NCI-H748 treated with DMSO at 0.1 percent for 48 hours (cell line): Measurements from ENCODE around the gene REEP1.

Experiments used
- DNase-seq: peaks from one replicate; lab custom pipeline; 2025; lab: John Stamatoyannopoulos, UW

REEP1 gene

DNA sequence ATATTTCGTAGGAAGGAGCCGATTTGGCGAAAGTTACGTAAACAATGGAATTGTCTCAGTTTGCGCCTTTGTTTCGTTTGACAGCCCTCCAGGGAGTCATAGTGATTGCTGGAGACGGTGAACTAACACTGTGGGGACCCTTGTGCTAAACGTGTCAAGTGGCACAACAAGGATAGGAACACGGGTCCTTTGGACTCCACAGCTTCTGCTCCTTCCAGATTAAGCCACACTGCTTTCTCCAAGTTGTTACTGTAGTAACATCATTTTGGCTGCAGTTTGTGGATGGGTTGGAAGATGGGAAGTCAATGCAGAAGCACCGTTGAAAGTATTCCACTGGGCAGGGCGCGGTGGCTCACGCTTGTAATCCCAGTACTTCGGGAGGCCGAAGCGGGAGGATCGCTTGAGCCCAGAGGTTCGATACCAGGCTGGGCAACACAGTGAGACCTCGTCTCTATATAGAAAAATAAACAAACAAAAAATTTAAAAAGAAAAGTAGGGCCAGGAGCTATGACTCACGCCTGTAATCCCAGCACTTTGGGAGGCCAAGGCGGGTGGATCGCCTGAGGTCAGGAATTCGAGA lies 141.5 kb downstream of the REEP1 start:
- peak; percentile 35 for DNase-seq

DNA sequence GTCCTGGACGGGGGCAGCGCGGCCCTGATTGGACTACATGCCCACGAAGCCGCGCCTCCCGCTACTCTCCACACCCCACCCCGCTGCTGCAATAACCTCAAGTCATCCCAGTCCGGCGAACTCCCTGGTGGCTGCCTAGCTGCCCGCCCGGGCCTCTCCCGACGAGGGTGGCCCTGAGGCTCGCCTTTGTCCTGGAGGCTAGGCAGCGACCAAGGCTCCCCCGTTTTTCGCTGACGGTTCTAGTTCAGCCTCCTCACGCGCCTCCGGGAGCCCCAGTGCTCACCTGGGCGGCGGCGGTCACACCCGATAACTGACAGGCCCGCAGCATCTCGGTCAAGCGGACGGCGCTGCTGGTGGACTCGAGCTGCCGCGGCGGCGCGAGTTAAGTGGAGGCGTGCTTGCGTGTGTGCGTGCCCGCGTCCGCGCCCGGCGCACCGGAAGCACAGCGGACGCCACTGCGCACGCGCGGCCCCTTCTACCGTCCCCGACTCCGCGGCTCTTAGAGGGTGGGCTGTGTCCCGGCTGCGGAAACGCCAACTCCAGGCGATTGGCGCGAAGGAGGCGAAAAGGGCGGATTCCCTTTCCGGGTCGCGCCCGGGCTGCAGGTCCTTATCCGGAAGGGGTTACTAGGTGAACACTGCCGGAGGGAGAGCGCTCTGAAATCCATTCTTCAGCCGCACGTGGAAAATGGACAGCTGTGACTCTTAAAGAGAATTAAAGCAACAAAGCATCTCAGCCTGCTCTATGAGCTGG lies 142.2 kb downstream of the REEP1 start, which contains the start of gene IMMT:
Gene IMMT, minus strand, starts transcription at position 408 of the 753 bp plus-strand sequence. Its CDS starts 80 bp downstream, at position 328.
- DNase-seq: peak; percentile 91

DNA sequence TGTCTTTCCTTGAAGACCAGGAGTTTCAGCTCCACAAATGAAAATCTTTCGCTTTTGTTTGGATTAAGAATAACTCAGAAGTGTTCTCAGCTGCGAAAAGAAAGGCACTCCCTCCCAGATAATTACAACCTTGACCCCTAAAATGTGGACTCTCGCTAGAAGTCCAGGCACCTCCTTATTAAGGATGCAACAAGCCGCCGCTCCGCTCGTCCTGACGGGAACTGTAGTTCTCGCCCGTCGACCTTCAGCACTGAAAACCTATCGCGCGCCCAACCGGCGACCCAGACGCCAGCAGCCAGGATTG lies 142.7 kb downstream of the REEP1 start:
- DNase-seq: no peak

DNA sequence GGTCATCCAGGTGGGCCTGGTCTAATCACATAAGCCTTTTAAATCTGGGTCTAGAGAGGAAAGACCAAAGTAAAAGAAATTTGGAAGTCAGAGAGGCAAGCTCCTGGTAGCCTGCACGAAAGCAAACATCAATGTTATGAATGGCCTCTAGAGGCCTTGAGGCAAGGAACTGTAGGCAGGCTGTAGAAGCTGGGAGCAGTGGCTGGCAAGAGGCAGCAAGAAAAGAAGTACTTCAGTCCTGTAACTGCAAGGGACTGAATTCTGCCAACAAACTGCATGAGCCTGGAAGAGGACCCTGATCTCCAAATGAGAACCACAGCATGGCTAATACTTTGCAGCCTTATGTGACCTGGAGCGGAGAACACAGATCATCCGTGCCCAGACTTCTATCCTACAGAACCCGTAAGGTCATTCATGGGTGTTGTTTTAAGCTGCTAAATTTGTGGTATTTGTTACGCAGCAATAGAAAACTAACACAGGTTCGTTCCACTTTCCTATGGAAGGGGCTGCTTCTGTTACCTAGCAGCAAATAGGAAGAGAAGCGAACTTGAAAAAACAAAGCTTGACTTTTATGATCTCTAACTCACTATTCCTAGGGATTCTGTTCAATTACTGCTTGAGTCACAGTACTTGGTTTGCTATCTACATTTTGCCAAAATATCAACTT lies 143.4 kb downstream of the REEP1 start:
- DNase-seq: no peak

DNA sequence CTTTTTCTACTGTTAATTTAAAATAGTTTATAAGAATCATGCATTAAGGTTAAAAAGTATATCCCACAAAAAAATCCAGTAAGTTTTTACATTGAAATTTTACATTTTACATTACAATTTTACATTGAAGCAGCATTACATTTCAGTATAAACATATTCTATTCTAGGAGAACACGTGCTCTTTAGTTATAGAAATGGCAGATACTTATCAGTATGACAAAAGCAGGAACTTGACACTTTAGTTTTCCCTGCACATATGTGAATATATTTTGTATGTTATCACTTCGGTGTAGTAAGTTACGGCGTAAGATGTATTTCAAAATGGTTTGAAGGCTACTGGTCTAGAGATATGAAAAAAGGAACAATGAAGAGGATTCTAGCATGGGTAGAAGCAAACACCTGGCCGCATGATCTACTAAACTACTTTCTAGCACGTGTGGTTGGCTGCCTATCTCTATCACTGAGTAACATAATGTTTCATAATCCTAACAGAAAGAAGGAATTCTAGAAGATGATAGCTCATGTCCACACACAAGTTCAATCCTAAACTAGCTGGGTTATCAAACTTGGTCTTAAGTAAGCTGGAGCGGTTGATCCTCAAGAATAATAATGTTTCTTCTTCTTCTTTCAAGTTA lies 147.5 kb downstream of the REEP1 start:
- no peak for DNase-seq

DNA sequence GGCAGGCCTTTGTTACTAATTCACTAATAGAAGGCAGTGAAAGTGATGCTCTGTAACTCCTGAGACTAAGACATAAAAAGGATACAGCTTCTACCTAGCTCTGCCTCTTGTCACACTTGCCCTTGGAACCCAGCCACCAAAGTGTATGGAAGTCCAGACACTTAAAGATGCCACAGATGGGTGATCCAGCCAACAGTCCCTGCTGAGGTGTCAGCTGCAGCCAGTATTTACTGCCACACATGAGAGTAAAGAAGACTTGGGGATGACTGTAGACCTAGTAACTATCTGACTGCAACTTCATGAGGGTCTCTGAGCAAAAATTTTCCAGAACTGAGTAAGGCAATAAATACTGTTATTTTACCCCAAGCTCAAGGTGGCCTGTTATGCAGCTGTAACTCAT lies 151.0 kb downstream of the REEP1 start:
- DNase-seq: no peak

DNA sequence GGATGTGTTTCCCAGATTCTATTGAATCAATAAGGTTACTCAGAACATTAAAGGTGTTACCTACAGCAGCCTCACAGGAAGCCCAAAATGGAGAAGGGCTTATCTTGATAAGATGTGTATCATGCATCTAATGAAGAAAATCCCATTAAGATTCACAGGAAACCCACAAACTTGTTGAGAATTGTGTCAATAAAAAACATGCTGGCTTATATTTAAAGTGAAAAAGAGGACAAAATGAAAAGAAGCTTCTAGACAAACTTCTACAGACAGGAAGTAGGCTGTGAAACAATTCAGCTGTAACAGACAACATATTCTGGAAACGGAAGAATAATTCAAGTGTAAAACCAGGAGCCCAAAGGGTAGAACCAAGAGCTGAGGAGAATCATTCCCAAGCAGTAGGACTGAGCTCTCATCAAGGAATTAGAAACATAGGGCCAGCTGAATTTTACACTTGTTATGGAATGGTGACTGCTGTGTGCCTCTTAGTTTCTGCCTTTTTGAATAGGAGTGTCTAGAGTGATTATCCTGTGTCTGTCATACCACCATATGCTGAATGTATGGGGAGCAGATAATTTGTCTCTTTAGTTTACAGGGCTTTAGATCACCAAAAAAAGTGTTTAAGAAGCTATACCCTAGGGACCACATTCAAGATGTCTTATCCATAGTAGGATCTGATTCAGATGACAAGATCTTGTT lies 151.8 kb downstream of the REEP1 start:
- DNase-seq: no peak

DNA sequence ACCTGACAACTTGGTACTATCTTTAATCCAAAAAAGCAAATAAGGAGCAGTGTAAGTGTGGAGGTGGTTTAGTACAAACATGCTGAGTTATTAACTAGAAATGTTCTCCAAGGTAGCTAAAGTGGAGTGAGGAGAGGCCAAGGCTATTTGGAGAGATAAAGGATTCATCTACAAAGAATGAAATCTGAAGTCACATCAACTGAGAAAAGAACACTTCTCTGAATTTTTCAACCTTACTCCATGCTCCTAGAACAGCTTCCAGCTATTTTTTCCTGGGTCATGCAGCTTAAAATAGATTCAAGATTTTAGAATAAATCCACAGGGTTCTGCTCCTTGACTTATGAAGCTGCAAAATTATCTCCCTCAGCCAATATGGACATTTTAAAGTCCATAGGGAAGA lies 160.8 kb downstream of the REEP1 start:
- DNase-seq: no peak

DNA sequence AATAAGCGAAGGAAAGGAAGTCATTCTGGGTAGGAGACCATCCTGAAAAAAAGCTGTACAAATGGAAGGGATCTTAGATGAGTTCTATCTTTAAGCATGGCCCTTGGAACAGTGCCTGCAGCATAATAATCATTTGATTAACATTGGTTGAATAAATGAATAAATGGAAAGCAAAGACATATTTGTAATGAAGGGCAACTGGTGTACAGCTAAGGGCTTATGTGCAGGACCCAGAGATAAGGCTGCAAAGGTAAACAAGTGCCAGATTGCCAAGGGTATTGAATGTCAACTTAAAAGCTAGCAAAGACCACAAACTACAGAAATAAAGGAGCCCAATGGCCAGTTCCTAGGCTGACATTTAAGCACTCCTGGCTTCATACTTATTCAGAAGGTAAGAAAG lies 161.6 kb downstream of the REEP1 start:
- DNase-seq: no peak

DNA sequence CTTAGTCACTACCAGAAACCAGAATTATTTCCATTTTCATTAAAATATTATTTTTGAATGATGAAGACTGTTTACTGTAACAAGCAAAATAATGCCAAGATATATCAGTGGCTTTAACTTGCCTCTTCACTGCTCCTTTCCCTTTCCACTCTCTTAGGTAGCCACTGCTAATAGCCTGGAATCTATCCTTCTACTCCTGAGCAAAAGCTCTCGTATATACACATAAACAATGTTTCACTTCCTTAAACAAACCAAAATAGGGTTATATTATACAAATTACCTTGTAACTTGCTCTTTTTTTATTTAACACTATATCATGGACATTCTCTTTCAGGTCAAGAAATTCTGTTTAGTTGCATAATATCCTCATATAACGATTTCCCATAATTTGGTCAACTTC lies 163.0 kb downstream of the REEP1 start:
- DNase-seq: no peak

DNA sequence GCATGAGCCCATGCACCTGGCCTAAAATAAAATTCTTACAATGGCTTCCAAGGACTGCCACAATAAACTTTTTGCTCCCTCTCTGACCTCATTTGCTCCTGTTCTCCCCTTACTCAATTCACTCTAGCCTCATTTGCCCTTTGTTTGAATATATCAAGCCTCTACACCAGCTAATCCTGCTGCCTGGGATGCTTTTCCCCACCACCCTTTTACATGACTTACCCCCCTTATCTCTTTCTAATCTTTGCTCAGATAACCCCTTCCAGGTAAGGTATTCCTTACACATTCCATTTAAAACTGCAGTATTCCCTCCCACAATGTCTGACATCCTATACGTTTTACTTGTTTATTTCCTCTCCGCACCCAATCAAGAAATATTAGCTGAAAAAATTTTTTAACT lies 164.8 kb downstream of the REEP1 start:
- no peak for DNase-seq

DNA sequence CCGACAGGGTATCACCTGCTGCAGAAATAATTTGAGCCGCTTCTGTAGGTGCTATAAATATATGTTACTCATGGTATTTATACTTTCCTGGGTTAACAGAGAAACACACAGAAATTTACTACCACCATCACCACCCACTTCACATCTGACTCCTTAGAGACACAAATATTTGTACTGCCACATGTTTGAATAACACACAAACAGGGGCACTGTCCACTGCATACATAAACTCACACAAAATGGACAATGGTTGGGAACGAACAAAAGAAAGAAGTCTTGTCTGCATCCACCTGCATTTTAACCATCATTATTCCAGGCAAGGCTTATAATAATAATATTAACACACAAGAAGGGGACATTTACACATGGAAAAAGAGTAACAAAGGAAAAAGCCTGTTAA lies 166.1 kb downstream of the REEP1 start:
- peak; percentile 11 for DNase-seq

DNA sequence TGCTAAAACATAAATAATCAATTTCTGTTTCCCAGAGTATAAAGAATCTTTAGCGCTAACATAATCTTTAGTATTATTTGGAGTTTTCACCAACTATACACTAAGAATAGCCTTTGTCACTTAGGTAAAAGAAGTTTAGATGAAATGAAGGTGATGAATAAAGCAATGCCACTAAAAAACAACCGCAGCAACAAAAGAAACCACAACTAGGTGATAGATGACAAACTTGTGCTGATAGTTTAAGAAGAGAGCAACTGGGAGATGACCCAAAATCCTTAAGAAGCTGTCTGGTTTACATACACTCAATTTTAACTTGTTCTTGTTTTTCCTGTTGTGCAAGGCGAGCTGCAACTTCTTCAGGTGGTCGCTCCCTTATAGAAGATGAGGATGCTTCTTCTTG lies 167.0 kb downstream of the REEP1 start:
- no peak for DNase-seq
